ENCODE data around the gene CDKN2D. TPM values are rescaled to one million over a fixed set of nuclear protein-coding genes. Genes with fewer than 3 reads are reported as not detected.

The CDKN2D gene
- total and polyA plus RNA-seq, 2 of the 8 experiments (the other 6 are each of a cell fraction or from before 2014, with no cell fraction given): 3.0 to 4.0 TPM

DNA sequence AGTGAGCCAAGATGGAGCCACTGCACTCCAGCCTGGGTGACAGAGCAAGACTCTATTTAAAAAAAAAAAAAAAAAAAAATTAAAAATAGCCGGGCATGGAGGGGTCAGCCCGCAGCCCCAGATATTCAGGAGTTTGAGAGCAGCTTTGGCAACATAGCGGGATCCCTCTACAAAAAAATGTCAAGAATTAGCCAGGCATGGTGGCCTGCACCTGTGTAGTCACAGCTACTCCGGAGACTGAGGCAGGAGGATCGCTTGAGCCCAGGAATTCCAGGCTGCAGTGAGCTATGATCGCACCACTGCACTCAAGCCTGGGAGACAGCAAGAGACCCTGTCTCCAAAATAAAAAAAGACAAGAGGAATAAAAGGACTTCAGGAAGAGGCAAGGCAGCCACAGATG lies 17.6 kb upstream of the CDKN2D start:
- H4K8ac ChIP-seq (ENCODE audit: extremely low read depth, insufficient read depth, low read length): peak overlapping the region; percentile 91
- H3K36me3 ChIP-seq (ENCODE audit: control insufficient read depth in 2 of 4, insufficient read depth in 4 of 4, low read length in 3 of 4): peaks cover 1 to 17% (median 6%) of the 10 kb centered on the region in 4 experiments; a peak in 6 of 8 replicates
- peak overlapping the region; percentile 5 for H3K56ac ChIP-seq (replicated peaks; ENCODE audit: insufficient read length, low read depth, low read length)
- peak overlapping the region in 1 of 4 experiments; percentile 59; a peak in 2 of 7 replicates for H3K9ac ChIP-seq (replicated peaks in 1 of 4; ENCODE audit: extremely low read depth in 1 of 4, low read depth in 3 of 4, low read length in 3 of 4)
- H3K23me2 ChIP-seq (ENCODE audit: low read depth, low read length): peaks cover 4% of the 10 kb centered on the region; the same call in 1 of the 2 replicates
- no peak overlapping the region for H4K5ac ChIP-seq (ENCODE audit: insufficient read length, low read depth, low read length)
- peaks cover 0 to 2% (median 0%) of the 10 kb centered on the region in 4 experiments; a peak in 1 of 7 replicates for H3K27me3 ChIP-seq (replicated peaks in 1 of 4; ENCODE audit: control insufficient read depth in 3 of 4, extremely low read depth in 1 of 4, insufficient read depth in 3 of 4, low read length in 3 of 4)
- H2BK20ac ChIP-seq (ENCODE audit: low read length): no peak overlapping the region
- no peak overlapping the region for H3K23ac ChIP-seq (ENCODE audit: insufficient read length)
- H3K18ac ChIP-seq (ENCODE audit: extremely low read depth, low read length): no peak overlapping the region
- ChIA-PET POLR2A (ENCODE audit: partially characterized antibody) (interaction anchor here (1.0 to 6.8 kb wide), 4 partner anchors 15 to 75 kb away, joined by 3 to 33 read pairs (median 3); no protein-coding TSS in a partner anchor), CTCF (ENCODE audit: partially characterized antibody) (interaction anchor here (0.6 to 8.7 kb wide), 8 partner anchors 13 to 114 kb away, joined by 3 to 267 read pairs (median 3); partner anchors contain the start of gene QTRT1)
- FAIRE-seq (no peak), DNase-seq (ENCODE audit: low read depth in 1 of 2, low spot score in 2 of 2) (no peak)
- no peak overlapping the region for H2BK5ac ChIP-seq (ENCODE audit: low read depth, low read length)
- no peak overlapping the region for H2BK15ac ChIP-seq (ENCODE audit: low read length)
- no peak overlapping the region for H3K27ac ChIP-seq (ENCODE audit: low read depth, low read length)
- H3K4me3 ChIP-seq (ENCODE audit: extremely low read depth in 1 of 4, insufficient read depth in 2 of 4, low read depth in 3 of 4, low read length in 4 of 4): peak overlapping the region; percentile 84 to 97 (median 91)
- H2AFZ ChIP-seq (ENCODE audit: low read length): no peak overlapping the region
- no peaks in the 10 kb centered on the region for H3K9me3 ChIP-seq (ENCODE audit: insufficient read depth in 2 of 2, low read depth in 1 of 2, low read length in 1 of 2)
- H3K4me1 ChIP-seq (replicated peaks in 1 of 4; ENCODE audit: control insufficient read depth in 3 of 4, insufficient read depth in 4 of 4, low read length in 3 of 4): no peaks in the 10 kb centered on the region
- H3K79me2 ChIP-seq (ENCODE audit: control insufficient read depth in 1 of 2, insufficient read depth in 2 of 2, low read length in 2 of 2): peaks cover 0 to 5% of the 10 kb centered on the region in 2 experiments; a peak in 1 of 4 replicates
- peaks cover 0 to 5% of the 10 kb centered on the region in 2 experiments for H4K20me1 ChIP-seq (replicated peaks in 1 of 2; ENCODE audit: control insufficient read depth in 1 of 2, insufficient read depth in 2 of 2, low read length in 2 of 2)
- peaks cover 3% of the 10 kb centered on the region; the same call in 1 of the 2 replicates for H3K79me1 ChIP-seq (ENCODE audit: low read depth, low read length)
- H3K4ac ChIP-seq (replicated peaks; ENCODE audit: insufficient read length, low read depth, low read length): no peak overlapping the region
- no peak overlapping the region for H3K14ac ChIP-seq (ENCODE audit: insufficient read length)
- WGBS, 2 experiments (ENCODE audit: extremely low coverage in 1 of 2, insufficient coverage in 1 of 2, insufficient read length in 1 of 2, insufficient replicate concordance in 2 of 2, low coverage in 1 of 2, low lambda C conversion rate in 2 of 2, missing lambda C conversion rate in 1 of 2): 77% methylated on average over 6 of the region's 6 CpGs; no CpG with 5 or more reads in 1 of the 2 experiments
- H2BK120ac ChIP-seq (replicated peaks; ENCODE audit: low read depth, low read length): no peak overlapping the region
- H4K91ac ChIP-seq (replicated peaks; ENCODE audit: insufficient read length, low read length): no peak overlapping the region
- H2AK5ac ChIP-seq (ENCODE audit: low read depth, low read length): no peak overlapping the region
- H2BK12ac ChIP-seq (ENCODE audit: low read depth, low read length): no peak overlapping the region
- peak overlapping the region; percentile 68 to 71 for H3K4me2 ChIP-seq (ENCODE audit: insufficient read depth in 1 of 2, low read depth in 2 of 2, low read length in 2 of 2)
- no peak for TF ChIP-seq BCL11A (IDR thresholded peaks at IDR 0.05; ENCODE audit: low read depth in 2 of 2, low read length in 2 of 2)
- TF ChIP-seq PHF8 (conservative IDR thresholded peaks at IDR 0.05; ENCODE audit: low read depth, low read length): no peak
- TF ChIP-seq HDAC2 (IDR thresholded peaks at IDR 0.05; ENCODE audit: borderline replicate concordance in 1 of 2, low read depth in 2 of 2, low read length in 2 of 2): no peak

Measured in H1 (cell line).